PC-9 (cell line): ENCODE data around the gene DENND1A.

Source experiments
- EZH2 ChIP-seq: fragments of 200-600 bp; sonication (generic); IDR thresholded peaks from 2 replicates; pipeline ENCODE4 v1.8.0; 2017; ENCODE audit warnings: antibody characterized with exemption, low read depth
- TF ChIP-seq, protein P1 (sequence below): fragments of 200-600 bp; sonication (generic); conservative IDR thresholded peaks from 2 replicates; pipeline ENCODE4 v1.6.1; 2017; ENCODE audit warnings: mixed run types, antibody characterized with exemption, mild to moderate bottlenecking, moderate library complexity

DNA sequence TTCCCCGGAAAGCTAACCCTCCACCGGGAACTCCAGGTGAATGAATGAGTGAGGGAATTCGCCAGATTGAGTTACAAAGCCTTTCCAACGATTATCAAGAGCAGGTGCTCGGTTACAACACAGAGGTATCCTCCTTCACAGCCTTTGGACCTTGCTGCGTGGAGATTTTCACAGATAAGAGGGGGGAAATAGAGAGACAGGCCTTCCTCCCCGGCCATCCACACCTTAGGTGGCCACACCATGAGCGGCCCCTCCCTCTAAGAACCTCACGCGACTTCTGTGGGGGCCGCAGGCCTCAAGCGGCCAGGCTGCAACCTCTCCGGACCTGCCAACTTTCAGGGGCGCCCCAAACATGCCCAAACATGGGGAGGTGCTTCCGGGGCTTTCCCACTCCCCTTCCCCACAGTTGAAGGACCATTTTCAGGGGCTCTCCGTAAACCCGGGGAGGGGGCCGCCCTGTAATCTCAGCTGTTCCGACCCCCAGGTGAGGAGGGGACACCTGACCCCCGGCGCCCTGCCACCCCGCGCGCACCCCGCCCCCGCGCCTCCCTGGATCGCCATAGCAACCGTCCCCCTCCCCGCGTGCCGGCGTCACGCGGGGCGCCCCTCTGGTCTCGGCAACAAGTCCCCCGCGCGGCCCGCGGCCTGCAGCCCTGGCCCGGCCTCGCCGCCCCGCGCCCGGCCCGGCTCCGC, 603 bp downstream of the DENND1A start:
- TF ChIP-seq, protein P1, sequence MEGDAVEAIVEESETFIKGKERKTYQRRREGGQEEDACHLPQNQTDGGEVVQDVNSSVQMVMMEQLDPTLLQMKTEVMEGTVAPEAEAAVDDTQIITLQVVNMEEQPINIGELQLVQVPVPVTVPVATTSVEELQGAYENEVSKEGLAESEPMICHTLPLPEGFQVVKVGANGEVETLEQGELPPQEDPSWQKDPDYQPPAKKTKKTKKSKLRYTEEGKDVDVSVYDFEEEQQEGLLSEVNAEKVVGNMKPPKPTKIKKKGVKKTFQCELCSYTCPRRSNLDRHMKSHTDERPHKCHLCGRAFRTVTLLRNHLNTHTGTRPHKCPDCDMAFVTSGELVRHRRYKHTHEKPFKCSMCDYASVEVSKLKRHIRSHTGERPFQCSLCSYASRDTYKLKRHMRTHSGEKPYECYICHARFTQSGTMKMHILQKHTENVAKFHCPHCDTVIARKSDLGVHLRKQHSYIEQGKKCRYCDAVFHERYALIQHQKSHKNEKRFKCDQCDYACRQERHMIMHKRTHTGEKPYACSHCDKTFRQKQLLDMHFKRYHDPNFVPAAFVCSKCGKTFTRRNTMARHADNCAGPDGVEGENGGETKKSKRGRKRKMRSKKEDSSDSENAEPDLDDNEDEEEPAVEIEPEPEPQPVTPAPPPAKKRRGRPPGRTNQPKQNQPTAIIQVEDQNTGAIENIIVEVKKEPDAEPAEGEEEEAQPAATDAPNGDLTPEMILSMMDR, result no peak
- TF ChIP-seq EZH2, result no peak
